MV-4-11 (cell line): ENCODE results near the gene ARMC8.

Experiments
- DNase-seq: peaks from one replicate; lab custom pipeline; 2025; lab: John Stamatoyannopoulos, UW

Gene ARMC8

DNA sequence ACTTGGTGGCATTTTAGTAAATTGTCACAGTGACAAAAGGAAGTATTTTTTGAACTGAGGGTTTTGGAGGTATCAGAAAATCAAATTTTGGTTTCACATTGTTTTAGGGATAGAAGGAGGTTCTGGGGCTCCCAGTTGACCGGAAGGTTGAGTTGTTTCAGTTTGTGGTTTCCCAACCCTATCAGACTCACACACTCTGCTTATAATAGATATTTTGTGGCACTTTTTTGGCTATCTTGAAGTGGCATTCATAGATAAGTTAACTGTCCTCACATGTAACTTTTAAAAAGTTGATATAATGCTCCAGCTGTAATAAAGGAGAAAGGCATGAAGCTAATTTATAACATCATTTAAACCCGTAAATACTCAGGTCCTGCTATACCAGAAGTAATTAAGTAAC, 12.8 kb downstream of the ARMC8 start:
- DNase-seq = peak; percentile 18

DNA sequence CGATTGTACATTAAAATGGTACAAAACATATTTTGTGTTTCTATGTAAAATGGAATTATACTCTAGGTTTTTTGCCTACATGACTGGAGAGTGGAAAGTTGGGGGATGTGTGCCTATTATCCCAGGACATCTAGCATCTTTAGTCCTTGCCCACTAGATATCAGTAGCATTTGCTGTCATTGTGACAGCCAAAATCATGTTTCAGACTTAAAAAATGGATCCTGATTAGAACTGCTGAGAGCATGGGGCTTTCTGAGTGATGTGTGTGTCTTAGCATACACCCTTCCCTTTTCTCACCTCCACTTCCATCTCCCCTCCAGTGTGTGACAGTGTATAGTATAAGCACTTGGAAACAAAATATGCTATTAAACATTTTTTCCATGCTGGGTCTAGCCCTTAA, 13.3 kb downstream of the ARMC8 start:
- no peak for DNase-seq

DNA sequence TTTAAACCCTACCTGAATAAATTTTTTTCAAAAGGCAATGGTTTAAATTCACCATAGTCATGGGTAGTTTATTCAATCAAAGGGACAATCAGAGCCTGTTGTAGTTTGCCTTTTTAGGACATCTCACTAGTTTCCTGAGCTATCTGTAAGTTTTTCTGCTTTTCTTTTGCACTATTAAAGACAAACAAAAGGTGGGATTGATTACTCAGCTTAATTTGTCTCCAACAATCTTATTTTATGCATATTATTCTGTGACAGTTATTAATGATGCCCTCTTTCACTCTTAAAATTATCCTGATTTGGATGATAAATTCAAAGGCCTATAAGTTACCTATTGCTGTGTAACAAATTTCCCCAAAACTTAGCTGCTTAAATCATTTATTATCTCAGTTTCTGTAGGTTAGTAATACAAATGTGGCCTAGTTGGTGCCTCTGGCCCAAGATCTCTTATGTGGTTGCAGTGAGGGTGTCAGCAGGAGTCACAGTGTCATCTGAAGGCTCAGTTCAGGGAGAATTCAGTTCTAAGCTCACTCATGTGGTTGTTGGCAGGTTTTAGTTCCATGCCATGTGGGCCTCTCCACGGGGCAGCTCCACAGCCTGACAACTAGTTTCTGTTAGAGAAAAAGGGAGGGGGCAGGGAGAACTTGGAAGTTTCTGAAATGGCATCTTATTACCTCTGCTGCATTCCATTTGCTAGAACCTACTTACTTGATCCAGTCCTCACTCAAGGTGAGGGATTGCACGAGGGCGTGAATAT, 16.0 kb downstream of the ARMC8 start:
- peak; percentile 18 for DNase-seq

DNA sequence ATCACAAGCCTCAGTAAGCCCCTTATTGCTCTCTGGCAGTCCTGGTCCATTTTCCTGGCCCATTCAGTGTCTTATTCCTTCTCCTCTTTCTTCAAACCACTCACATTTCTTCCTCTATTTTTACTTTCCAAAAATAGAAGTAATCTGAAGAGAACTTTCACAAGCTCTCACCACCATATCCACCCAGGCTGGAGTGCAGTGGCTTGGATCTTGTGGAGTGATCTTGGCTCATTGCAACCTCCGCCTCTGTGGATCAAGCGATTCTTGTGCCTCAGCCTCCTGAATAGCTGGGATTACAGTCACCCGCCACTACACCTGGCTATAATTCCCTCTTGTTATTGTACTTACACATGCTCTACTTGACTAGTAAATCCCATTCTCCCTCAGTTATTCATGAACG, 16.8 kb downstream of the ARMC8 start:
- DNase-seq = peak; percentile 20

DNA sequence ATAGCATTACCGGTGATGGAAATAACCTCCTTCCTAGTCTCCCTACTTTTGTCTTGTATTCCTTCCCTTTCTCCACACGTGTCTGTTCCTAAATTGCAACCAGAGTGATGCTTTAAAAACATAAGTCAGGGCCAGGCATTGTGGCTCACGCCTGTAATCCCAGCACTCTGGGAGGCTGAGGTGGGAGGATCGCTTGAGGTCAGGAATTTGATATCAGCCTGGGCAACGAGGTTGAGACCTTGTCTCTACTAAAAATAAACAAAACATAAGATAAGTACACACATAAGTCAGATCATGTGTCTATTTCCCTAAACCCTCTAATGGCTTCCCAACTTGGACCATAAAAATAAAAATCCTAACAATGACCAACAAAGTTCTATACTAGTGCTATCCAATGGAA, 18.4 kb downstream of the ARMC8 start:
- no peak for DNase-seq

DNA sequence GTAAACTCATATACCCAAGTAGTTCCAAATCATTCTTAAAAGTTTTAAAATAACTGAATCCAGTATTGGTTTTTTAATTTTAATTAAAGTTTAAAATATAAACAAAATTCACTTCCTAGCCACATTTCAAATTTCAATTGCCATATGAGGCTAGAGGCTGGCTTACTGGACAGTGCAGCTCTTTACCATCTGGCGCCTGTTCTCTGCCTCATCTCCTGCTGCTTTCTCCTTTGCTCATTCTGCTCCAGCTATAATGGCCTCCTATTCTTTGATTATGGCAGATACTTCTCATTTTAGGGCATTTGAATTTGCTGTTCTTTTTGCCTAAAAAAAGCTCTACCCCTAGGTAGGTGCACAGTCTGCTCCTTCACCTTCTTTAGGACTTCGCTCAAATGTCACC, 19.1 kb downstream of the ARMC8 start:
- DNase-seq = no peak

DNA sequence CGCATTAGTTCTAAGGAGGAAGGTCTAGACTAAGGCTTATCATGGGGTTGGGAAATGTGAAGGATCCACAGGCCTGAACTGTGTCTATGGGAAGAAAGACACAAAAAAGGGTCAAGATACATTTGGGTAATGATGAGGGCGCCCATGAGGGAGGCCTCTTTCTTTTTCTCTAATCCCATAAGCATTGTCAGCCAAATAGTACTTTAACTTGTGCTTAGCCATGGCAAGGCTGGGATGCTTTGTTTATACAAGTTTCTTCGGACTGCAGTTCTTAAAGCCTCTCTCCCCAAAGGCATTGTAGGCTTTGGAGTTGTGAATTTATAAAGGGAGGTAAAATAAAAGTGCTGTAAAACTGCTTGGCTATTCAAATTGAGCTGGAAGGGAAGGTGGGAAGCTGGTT, 23.4 kb downstream of the ARMC8 start:
- DNase-seq = no peak

DNA sequence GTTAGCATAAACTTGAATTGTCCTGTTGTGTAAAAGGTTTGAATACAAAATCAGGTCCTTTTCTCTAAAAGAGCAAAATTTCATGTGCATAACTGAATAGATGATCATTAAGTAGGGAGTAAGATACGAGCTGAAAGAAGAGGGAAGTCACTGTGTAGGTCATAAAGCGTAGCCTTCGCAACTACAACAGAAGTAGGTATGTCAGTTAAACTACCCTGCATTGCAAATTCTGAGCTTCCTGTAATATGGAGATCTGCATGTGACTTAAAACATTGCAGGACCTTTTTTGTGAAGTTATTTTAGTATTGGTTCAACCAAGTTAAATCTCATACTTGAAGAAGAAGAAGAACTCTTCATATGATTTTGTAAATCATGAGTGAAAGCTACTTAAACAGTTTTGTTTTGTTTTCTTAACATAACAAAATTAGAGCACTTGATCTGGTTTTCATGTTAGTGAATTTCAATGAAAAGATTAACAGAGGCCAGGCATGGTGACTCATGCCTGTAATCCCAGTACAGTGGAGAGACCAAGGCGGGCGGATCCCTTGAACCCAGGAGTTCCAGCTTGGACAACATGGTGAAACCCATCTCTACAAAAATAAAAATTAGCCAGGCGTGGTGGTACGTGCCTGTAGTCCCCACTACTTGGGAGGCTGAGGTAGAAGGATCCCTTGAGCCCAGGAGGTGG, 26.4 kb downstream of the ARMC8 start:
- peak; percentile 61 for DNase-seq

DNA sequence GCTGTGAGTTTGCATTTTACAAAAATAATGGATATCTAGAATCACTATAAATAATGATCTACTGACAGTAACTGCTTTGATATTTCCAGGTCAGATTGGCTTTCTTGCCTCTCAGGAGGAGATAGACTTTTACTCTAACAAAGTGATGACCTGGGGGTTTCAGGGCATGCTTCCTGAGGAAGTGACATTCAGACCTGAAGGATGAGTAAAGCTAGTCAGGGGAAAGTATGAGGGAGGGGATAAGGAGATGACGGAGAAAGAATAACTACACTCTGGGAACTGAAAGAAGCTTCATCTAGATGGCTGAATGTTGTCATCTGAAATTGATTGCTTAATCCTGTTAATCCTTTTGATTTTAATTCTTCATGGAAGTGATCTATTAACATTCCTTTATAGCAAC, 32.2 kb downstream of the ARMC8 start:
- peak; percentile 25 for DNase-seq

DNA sequence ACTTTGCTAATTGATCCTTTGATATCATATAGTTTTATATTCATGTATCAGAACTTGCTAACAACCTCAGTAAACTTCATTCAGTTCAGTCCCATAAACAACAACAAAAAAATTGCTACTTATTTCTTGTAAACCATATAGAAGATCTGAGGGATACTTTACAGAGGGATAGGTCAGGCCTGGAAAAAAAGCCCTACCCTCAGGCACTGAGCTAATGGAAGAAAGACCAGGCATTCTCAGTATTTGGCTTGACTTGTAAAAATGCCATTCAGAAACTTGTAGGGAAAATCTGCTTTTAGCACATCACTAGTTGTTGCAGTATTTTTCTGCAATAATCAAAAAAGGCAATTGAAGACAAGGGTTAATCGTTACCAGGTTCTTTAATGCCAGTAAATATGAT, 33.1 kb downstream of the ARMC8 start:
- DNase-seq = no peak

DNA sequence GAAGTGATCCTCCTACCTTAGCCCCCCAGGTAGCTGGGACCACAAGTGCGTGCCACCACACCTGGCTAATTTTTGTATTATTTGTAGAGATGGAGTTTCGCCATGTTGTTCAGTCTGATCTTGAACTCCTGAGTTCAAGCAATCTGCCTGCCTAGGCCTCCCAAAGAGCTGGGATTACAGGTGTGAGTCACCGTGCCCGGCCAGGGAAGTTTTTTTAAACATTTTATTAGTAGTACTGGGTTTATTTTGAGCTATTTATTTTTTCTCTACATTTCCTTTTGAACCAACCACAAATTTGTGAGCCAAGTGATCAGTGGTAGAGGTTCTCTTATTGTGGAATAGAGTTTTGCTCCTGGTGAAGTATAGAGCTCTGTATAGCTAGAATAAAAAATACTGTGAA, 33.7 kb downstream of the ARMC8 start:
- no peak for DNase-seq

DNA sequence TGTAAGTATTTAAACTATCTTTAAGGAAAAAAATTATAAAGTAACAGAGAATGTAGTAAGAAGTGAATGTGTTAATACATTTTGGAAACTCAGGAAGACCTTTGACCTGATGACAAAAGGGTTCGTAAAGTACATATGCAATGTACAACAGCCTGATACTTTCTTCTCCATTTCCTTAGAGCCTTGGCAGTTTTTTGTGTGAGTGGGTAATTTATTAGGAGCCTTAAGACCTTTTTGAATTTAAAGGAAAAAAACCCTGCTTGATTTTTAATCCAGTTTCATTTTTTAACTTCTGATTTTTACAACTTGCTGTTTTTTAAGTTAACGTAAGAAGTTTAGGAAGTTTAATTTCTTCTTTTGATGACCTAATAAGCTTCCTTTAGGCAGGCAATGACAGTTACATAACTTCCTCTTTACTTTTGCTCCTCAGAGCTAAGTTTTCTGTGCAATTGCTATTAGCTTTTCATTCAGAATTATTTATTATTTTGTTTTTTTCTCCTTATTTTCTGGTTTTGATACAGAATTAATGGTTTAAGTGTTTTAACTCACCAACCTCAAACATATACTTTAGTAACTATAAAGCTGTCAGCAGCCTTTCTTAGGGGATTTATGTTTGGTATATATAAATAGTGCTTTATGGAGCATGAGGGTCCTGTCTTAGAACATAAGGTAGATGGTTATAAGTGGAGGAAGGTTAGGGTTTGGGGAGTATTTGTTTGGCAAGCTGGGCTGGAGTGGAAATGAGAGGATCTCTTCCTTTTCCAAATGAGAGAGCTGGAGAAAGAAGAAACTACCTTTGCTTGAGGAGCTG, 35.2 kb downstream of the ARMC8 start:
- peak; percentile 72 for DNase-seq

DNA sequence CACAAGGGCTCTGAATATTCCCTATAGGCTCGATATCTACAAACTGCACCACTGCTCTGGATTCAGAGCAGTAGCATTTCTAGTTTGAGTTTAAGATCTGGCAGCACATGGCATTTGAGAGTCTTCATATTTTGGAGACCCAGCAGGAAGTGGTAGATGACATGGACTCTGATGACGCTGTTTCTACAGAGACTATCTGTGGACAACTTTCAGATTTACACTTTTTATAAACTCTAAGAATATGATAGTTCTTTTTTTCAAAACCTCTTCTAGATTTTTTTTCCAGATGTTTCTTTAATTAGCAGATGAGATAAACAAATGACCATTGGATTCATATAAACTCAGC, 35.8 kb downstream of the ARMC8 start:
- peak; percentile 16 for DNase-seq

DNA sequence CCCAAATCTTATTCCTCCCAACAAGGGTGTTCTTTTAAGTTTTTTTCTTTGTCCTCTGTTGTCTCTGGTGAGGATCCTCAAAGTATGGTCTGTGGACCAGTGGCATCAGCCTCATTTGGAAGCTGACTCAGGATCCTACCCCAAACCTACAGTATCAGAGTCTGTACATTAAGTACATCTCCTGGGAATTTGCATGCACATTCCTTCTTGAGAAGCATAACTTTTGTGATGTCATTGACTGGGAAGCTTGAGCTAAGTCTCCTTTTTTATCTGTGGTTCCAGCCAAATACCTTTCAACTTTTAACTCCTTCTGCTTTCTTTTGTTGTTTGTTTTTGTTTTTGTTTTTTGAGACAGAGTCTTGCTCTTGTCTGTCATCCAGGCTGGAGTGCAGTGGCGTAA, 40.5 kb downstream of the ARMC8 start:
- DNase-seq = no peak

DNA sequence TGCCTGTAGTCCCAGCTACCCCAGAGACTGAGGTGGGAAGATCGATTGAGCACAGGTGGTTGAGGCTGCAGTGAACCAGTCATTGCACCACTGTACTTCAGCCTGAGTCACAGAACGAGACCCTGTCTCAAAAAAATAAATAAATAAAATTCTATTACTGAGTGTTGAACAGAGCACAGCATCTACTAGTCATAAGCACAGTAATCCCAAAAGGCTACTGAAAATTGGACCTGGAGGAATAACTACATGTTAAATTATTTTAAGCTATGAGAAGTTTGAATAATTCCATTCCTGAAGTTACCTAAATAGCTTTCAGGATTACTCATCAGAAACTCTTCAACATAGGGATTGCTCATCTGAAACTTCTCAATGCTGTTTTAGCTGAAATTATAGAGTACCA, 43.4 kb downstream of the ARMC8 start:
- no peak for DNase-seq

DNA sequence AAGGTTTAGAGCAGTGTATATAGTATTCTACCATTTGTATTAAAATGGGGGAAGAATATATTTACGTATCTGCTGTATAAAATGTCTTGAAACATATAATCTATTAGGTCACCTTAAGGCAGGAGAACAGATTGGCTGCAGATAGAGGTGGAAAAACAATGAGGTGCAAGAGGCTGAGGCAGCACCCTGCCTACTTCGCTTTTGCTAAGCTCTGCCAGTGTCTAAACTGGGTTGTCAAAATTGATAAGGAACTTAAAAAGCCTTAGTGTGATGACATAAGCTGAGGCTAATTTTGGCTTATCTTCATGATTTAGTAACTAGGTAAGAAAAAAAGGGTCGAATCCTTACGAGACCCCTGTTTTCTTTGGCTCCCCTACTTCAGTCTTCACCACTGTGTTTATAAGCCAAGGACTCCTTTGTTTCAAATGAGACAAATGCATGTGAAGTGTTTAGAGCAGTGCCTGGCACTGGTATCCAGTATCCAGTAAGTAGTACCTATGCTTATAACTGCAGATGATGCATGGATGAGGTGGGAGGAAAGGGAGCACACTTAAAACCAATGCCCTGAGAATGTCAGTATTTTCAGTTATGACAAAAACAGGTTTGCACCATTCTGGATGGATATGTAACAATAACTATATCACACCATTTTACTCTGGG, 45.7 kb downstream of the ARMC8 start:
- DNase-seq = no peak

DNA sequence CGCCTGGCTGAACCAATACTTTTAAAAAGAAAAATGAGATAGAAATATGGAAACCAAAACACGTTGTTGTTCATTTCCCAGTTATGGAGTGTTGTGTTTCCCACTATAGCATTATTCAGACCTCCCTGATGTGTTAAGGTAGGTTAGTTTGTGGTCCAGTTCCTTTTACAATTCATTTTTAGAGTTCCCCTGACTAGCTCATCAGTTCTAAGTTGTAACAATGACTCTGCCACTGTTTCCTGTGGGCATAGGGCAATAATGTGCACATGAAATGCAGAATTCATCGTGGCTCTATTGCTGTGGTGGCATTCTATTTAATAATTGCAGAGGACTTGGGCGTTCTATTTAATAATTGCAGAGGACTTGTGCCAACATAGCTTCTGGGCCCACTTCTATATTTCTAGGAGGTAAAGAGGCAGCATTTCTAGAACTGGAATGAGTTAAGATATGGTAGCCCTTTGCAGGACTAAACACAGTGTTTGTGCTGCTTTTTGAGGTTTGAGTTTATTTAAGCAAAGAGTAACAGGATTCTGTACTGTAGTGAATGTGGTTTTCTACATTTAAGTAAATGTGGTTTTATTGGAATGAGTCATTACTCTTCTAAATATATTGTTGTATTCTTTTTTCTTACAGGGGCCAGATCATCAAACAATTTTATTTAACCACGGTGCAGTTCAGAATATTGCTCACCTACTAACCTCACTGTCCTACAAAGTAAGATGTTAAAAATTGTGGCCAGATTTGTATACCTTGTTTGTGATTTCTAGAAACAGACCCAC, 47.5 kb downstream of the ARMC8 start:
- no peak for DNase-seq

DNA sequence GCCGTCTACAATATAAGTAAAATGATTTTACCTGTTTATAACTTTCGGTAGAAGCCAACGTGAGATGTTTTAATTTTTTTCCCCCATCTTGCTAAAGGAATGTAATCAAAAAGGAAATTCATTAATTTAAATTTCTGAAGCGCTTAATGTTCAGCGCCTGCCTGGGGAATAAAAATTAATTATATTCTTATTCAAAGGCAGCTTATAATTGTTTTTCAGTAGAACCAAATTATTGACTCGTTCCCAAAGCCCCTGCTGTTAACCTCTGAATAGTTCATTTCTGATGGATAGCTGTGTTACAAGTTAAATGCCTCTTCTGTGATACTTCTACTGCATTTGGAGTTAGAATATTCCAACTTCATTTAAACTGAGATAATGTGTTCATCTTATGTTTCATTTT, 51.6 kb downstream of the ARMC8 start:
- DNase-seq = no peak

DNA sequence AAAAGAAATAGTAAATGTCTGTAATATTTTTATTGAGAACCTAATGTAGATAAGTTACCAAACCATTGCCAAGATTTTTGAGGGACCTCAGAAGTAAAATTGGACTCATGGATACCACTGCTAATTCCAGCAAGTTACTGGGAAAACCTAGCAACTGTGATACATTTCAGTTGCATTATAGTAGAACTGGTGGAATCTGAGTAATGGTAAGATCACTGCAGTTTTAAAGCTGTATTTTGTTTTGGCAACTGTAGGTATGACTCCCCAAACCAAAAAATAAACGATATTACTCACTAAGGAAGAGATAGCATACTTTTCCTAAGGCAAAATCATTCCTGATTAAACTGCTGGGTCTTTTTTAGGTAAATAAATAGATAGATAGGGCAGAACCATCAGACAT, 54.0 kb downstream of the ARMC8 start:
- DNase-seq = no peak

DNA sequence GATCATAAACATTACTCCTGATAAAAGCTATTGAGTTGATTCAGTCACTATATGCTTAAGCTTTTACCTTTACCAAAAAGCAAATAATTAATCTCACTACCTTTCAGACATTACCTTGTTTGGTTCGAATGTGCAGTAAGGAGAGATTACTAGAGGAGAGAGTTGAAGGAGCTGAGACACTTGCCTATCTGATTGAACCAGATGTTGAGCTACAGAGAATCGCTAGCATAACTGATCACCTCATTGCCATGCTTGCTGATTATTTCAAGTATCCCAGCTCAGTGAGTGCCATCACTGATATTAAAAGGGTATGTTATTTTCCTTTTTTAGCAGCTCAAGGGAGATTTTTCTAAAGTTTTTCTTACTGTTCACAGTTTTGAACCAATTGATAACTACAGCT, 54.6 kb downstream of the ARMC8 start:
- no peak for DNase-seq

DNA sequence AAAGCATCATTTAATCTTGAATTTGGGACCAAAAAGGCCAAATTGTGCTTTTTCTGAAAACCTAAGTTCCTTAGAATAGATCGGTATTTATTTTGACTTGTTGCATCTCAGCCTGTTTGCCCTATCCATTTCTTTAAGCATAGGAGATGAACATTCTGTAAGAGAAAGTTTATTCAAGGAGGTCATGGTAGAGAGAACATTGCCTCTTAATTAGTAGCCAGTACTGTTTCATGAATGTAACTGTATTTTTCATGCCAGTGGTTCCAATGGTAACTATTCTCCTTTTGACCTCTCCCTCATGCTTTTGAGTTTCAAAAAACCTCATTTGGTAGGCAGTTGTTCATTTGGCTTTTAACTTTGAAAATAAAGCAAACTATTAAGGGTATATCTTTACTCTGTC, 55.4 kb downstream of the ARMC8 start:
- DNase-seq = no peak

DNA sequence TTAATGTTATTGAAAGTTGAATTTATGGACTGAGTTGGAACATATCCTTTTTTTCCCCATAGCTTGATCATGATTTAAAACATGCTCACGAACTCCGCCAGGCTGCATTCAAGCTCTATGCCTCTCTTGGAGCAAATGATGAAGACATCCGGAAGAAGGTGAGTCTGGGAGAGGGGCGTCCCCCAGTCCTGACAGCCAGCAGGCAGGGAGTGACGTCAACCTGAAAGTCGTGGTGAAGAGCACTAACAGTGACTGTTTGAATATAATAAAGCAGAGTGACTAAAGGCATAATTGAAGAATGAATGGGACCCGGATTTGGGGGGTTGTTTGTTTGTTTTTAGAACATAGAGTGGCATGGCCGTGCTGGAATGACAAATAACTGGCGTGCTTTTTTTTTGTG, 57.9 kb downstream of the ARMC8 start:
- DNase-seq = no peak
